ENCODE measurements around the gene PCSK4. TPM values are rescaled to one million over a fixed set of nuclear protein-coding genes. Genes with fewer than 3 reads are reported as not detected.

Gene PCSK4
- total RNA-seq, 4 donors from 2014 or later = 2.8 to 10.4 (median 6.3) TPM

DNA sequence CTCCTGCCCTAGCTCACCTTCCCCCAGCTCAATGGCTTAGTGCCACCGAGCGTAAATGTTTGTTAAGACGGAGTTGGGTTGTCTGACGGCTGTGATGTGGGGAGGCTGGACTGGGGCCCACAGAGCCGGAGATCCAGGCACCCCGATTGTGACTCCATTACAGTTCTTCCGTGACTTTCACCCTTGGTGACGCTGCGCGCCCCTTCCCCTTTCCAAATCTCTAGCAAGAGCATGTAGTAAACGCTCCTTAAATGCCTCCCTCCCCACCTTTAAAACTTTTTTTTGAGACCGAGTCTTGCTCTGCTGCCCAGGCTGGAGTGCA, 1.7 kb upstream of the PCSK4 start:
- Histone ChIP-seq H3K4me3 (replicated peaks in 1 of 3) (peak overlapping the region in 1 of 3 donors; percentile 45), H3K4me1 (peaks cover 12 to 14% of the 10 kb centered on the region in 2 donors), H3K36me3 (no peaks in the 10 kb centered on the region), H3K27me3 (no peaks in the 10 kb centered on the region), H3K9me3 (no peaks in the 10 kb centered on the region), H3K27ac (no peak overlapping the region)
- WGBS, 2 donors = 59 to 68% methylated on average over 12 of the region's 12 CpGs
- DNase-seq = no peak
- intact Hi-C loops (cut with DNase I) = no loop called here
- TF ChIP-seq, protein P1, sequence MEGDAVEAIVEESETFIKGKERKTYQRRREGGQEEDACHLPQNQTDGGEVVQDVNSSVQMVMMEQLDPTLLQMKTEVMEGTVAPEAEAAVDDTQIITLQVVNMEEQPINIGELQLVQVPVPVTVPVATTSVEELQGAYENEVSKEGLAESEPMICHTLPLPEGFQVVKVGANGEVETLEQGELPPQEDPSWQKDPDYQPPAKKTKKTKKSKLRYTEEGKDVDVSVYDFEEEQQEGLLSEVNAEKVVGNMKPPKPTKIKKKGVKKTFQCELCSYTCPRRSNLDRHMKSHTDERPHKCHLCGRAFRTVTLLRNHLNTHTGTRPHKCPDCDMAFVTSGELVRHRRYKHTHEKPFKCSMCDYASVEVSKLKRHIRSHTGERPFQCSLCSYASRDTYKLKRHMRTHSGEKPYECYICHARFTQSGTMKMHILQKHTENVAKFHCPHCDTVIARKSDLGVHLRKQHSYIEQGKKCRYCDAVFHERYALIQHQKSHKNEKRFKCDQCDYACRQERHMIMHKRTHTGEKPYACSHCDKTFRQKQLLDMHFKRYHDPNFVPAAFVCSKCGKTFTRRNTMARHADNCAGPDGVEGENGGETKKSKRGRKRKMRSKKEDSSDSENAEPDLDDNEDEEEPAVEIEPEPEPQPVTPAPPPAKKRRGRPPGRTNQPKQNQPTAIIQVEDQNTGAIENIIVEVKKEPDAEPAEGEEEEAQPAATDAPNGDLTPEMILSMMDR (IDR thresholded peaks at IDR 0.05) = no peak
- TF ChIP-seq POLR2A (IDR thresholded peaks at IDR 0.05) = no peak

DNA sequence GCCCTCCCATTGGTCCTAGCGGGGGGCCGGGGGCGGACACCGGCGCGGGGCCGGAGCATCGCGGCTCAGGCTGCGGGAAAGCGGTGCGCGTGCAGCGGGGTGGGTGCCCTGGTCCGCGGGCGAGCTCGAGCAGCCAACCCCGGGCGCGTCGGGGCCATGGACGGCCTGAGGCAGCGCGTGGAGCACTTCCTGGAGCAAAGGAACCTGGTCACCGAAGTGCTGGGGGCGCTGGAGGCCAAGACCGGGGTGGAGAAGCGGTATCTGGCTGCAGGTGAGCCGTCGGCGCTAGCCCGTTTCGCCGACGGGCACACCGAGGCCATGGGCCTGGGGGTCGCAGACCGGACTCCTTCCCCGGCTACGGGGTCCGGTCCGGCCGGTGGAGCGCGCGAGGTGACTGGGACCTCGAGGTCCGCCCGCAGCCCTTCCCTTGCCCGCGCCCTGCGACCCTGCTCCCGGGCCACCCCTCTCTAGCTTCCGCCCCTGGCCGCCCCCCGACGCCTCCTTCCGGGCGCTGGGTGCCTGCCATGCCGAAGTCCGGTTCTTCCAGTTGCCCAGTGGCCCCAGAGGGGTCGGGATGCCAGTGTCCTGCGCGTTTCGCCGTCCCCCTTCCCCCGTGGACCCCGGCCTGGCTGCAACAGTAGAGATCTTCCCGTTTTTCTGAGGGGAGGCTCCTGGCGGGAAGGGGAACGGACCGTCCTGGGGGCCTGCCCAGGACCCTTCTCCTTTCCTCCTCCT, 1.1 kb upstream of the PCSK4 start, which contains the start of gene REEP6:
Gene REEP6 (plus strand): TSS at position 68 of the 735 bp plus-strand sequence. CDS start 89 bp downstream, at position 157.
- Histone ChIP-seq H3K27me3 (no peaks in the 10 kb centered on the region), H3K27ac (peak within 1 kb of the TSS in 2 of 3 donors; percentile 2 to 26), H3K4me1 (peaks cover 12 to 14% of the 10 kb centered on the region in 2 donors), H3K36me3 (no peaks in the 10 kb centered on the region), H3K4me3 (replicated peaks in 1 of 3) (peak within 1 kb of the TSS in 2 of 3 donors; percentile 42 to 47), H3K9me3 (no peaks in the 10 kb centered on the region)
- DNase-seq = no peak
- 3 to 6% methylated on average over 11 of the region's 73 CpGs for WGBS, 2 donors
- TF ChIP-seq POLR2A (IDR thresholded peaks at IDR 0.05) = peak in 1 of 2 donors; percentile 38
- TF ChIP-seq, protein P1 (IDR thresholded peaks at IDR 0.05) = no peak
- intact Hi-C loops (cut with DNase I) = no loop called here

DNA sequence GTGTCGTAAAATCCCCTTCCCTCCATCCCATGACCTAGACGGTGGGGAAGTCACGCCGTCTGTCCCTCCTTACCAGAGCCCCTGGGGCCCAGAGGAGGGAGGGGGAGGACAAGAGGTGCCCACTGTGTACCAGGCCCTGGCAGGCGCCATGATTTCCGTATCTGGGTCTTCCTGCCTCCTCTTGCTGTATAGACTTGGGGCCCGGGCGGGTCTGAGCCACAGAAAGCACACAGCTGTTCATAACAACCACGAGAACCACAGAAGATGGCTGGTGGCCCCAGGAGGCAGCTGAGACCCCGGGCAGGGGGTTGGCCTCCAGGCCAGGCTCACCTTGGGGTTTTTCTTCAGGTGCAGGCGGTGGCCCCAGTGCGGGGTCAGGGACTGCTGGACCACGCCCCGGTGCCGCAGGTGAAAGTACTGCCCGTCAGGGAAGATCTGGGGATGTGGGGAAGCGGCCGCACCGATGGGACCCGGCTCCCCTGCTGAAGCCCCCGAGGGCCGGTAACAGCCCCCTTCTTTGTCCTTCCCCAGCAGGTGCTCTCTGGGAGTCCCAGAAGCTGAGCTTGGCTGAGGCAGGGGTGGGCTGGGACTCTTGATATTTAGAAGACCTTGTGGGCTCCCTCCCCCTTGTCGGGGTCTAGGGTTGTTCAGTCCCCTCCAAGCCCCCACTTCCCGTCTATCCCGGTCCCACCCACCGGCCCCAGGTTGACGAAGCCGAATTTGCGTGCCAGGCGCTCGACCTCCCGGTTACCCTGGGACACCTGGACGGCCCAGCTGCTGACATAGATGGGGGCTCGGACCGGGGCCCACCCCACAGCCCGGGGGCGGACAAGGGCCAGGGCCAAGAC, 463 bp downstream of the PCSK4 start:
- peak overlapping the region in 2 of 3 donors; percentile 2 to 26 for H3K27ac ChIP-seq
- no peak for DNase-seq
- TF ChIP-seq, protein P1 (IDR thresholded peaks at IDR 0.05) = no peak
- no peak for TF ChIP-seq POLR2A (IDR thresholded peaks at IDR 0.05)
- H3K4me3 ChIP-seq (replicated peaks in 1 of 3) = peak overlapping the region in 2 of 3 donors; percentile 42 to 47
- H3K36me3 ChIP-seq = no peaks in the 10 kb centered on the region
- no peaks in the 10 kb centered on the region for H3K9me3 ChIP-seq
- H3K27me3 ChIP-seq = no peaks in the 10 kb centered on the region
- WGBS, 2 donors = 33 to 62% methylated on average over 10 to 22 of the region's 37 CpGs
- H3K4me1 ChIP-seq = peaks cover 12 to 14% of the 10 kb centered on the region in 2 donors
- intact Hi-C loops (cut with DNase I) = no loop called here

DNA sequence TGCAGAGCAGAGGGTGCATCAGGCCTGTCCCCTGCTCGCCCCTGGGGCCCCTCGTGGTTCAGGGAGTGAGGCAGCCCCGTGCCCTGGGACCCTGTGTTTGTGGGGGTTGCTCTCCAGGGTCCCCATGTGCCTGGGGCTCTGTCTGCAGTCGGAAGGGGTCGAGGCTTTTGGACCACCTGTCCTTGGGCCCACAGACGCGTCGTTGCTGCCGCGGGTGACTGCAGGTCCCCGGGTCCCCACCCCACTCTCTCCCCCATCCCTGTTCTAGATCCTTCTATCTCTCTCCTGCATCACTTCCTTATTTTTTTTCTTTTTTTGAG, 1.9 kb downstream of the PCSK4 start:
- Histone ChIP-seq H3K27ac (no peak overlapping the region), H3K9me3 (no peaks in the 10 kb centered on the region), H3K4me1 (peaks cover 12 to 14% of the 10 kb centered on the region in 2 donors), H3K36me3 (no peaks in the 10 kb centered on the region), H3K4me3 (replicated peaks in 1 of 3) (no peak overlapping the region), H3K27me3 (no peaks in the 10 kb centered on the region)
- no peak for DNase-seq
- no peak for TF ChIP-seq POLR2A (IDR thresholded peaks at IDR 0.05)
- TF ChIP-seq, protein P1 (IDR thresholded peaks at IDR 0.05) = no peak
- WGBS, 2 donors = 92 to 98% methylated on average over 10 to 11 of the region's 11 CpGs
- intact Hi-C loops (cut with DNase I) = no loop called here
